Uterus (tissue), 2 donors: Measurements from ENCODE around the gene KCNQ2.

Source experiments
- POLR2A ChIP-seq, 2 donors: fragments of 450-650 bp; IDR thresholded peaks; one replicate each; pipeline ENCODE4 v1.6.1; 2016; ENCODE audit warnings: antibody characterized with exemption in 2 of 2, mild to moderate bottlenecking in 1 of 2, moderate library complexity in 1 of 2
- TF ChIP-seq, protein P1 (sequence below), 4 experiments: fragments of 200-600 bp in 2 of 4; fragments of 450-650 bp in 2 of 4; sonication (generic) in 2 of 4; IDR thresholded peaks; one replicate each; pipeline ENCODE4 v1.5.1; 2016 to 2019; ENCODE audit warnings: antibody characterized with exemption in 4 of 4, mild to moderate bottlenecking in 2 of 4, moderate library complexity in 1 of 4

DNA sequence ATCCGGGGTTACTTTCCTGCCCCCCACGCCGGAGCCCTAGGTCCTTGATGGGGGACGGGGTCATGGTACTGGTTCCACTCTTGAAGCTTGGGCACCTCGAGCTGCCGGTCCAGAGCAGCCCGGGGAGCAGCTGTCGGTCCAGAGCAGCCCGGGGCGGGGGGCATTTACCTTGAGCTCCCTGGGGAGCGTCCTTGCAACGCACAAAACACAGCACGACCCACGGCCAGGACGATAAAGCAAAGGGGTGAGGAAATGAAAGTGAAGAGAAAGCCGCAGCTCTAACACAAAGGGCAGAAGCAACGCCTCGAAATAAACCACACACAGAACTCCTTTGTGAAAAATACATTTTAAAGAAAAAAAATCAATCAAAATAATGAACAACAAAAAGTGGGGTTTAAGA is 39.1 kb downstream of the KCNQ2 start:
- TF ChIP-seq, protein P1, sequence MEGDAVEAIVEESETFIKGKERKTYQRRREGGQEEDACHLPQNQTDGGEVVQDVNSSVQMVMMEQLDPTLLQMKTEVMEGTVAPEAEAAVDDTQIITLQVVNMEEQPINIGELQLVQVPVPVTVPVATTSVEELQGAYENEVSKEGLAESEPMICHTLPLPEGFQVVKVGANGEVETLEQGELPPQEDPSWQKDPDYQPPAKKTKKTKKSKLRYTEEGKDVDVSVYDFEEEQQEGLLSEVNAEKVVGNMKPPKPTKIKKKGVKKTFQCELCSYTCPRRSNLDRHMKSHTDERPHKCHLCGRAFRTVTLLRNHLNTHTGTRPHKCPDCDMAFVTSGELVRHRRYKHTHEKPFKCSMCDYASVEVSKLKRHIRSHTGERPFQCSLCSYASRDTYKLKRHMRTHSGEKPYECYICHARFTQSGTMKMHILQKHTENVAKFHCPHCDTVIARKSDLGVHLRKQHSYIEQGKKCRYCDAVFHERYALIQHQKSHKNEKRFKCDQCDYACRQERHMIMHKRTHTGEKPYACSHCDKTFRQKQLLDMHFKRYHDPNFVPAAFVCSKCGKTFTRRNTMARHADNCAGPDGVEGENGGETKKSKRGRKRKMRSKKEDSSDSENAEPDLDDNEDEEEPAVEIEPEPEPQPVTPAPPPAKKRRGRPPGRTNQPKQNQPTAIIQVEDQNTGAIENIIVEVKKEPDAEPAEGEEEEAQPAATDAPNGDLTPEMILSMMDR (IDR thresholded peaks at IDR 0.05), result no peak
- TF ChIP-seq POLR2A (IDR thresholded peaks at IDR 0.05), result no peak
